ENCODE measurements around the gene ROS1. TPM values are rescaled to one million over a fixed set of nuclear protein-coding genes. Genes with fewer than 3 reads are reported as not detected.

The ROS1 gene
- total and polyA plus RNA-seq, 4 experiments from 2014 or later: not detected

DNA sequence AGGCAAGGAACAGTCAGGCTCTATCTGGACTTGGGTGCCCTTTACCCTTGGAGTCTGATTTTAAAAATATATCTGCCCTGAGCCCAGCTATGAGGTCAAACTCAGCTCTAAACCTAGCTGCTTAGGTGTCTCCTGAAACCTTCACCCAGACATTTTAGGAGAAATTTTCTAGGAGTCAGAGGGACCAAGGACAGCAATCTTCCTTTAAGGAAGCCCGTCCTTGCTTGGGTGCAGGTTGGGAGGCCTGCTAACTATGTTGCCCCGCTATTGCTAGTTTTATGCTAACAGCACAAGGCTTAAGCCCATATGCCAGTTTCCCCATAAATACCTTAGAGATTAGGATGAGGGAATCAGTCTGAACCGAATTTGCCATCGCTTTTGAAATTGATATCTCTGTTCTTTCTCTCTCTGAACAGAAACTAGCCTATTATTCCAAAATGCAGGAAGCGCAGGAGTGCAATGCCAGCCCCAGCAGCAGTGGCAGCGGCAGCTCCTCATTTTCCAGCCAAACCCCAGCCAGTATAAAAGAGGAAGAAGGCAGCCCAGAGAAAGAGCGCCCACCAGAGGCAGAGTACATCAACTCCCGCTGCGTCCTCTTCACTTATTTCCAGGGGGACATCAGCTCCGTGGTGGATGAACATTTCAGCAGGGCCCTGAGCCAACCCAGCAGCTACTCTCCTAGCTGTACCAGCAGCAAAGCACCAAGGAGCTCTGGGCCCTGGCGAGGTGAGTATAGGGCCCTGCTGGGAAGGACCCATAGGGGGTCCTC is 157.8 kb downstream of the ROS1 start:
- intact Hi-C loops (cut with micrococcal nuclease): no loop called here
- Mint-ChIP-seq H3K27me3 (peaks cover 55 to 58% of the 10 kb centered on the region in 2 donors), H3K4me3 (no peak overlapping the region), H3K27ac (no peak overlapping the region), H3K36me3 (peaks cover 0 to under 1% of the 10 kb centered on the region in 2 donors), H3K9me3 (peaks cover 0 to 5% (median 0%) of the 10 kb centered on the region in 8 donors), H3K4me1 (peaks cover 7 to 26% (median 21%) of the 10 kb centered on the region in 4 donors)
- H3K36me3 ChIP-seq (ENCODE audit: insufficient read depth, low read length): no peaks in the 10 kb centered on the region
- peaks cover 17% of the 10 kb centered on the region for H3K4me1 ChIP-seq (ENCODE audit: insufficient read depth, low read length)
- no peak for DNase-seq
- no peak overlapping the region for H3K4me3 ChIP-seq (ENCODE audit: low read length in 2 of 2)
- POLR2A ChIA-PET (ENCODE audit: partially characterized antibody): no interaction called here
- no peaks in the 10 kb centered on the region for H3K9me3 ChIP-seq (ENCODE audit: control insufficient read depth in 1 of 2, low read length in 2 of 2)
- CTCF ChIA-PET (ENCODE audit: partially characterized antibody): no interaction called here
- H3K27me3 ChIP-seq (ENCODE audit: insufficient read depth, low read length): peaks cover 42% of the 10 kb centered on the region
- no peak overlapping the region for H3K27ac ChIP-seq (ENCODE audit: low read depth, low read length)

DNA sequence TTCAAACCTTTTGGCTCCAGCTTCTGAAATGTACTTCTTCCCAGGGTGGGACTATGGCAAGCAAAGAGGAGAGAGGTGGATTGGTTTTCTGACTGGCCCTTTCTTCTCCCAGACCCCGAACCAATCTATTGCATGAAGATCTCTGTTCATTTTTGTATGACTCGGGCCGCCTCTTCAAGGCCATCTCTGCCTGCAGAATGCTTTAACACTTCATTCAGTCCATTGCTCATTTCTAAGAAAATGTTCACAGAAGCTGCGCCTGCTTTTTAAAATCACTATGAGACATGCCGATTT is 158.7 kb downstream of the ROS1 start:
- Histone ChIP-seq H3K4me1 (ENCODE audit: insufficient read depth, low read length) (peaks cover 17% of the 10 kb centered on the region), H3K9me3 (ENCODE audit: control insufficient read depth in 1 of 2, low read length in 2 of 2) (no peaks in the 10 kb centered on the region), H3K27ac (ENCODE audit: low read depth, low read length) (no peak overlapping the region), H3K4me3 (ENCODE audit: low read length in 2 of 2) (no peak overlapping the region), H3K27me3 (ENCODE audit: insufficient read depth, low read length) (peaks cover 37% of the 10 kb centered on the region), H3K36me3 (ENCODE audit: insufficient read depth, low read length) (no peaks in the 10 kb centered on the region)
- Mint-ChIP-seq H3K4me3 (peak overlapping the region in 3 of 8 donors; percentile 11 to 62 (median 28)), H3K4me1 (peaks cover 7 to 26% (median 20%) of the 10 kb centered on the region in 4 donors), H3K9me3 (peaks cover 0 to 4% (median 0%) of the 10 kb centered on the region in 8 donors), H3K27ac (no peak overlapping the region), H3K27me3 (peaks cover 53 to 54% of the 10 kb centered on the region in 2 donors), H3K36me3 (peaks cover 0 to 4% of the 10 kb centered on the region in 2 donors)
- ChIA-PET CTCF (ENCODE audit: partially characterized antibody) (no interaction called here), POLR2A (ENCODE audit: partially characterized antibody) (no interaction called here)
- DNase-seq: no peak
- intact Hi-C loops (cut with micrococcal nuclease): no loop called here

GRCh38 chr6:117266257-117267053 is 159.3 kb downstream of the ROS1 start:
- Mint-ChIP-seq H3K4me1 (peaks cover 7 to 26% (median 20%) of the 10 kb centered on the region in 4 donors), H3K4me3 (peak overlapping the region in 3 of 8 donors; percentile 28 to 62 (median 56)), H3K27me3 (peaks cover 52 to 57% of the 10 kb centered on the region in 2 donors), H3K27ac (no peak overlapping the region), H3K36me3 (peaks cover 0 to 4% of the 10 kb centered on the region in 2 donors), H3K9me3 (peaks cover 0 to 4% (median 0%) of the 10 kb centered on the region in 8 donors)
- peaks cover 17% of the 10 kb centered on the region for H3K4me1 ChIP-seq (ENCODE audit: insufficient read depth, low read length)
- H3K4me3 ChIP-seq (ENCODE audit: low read length in 2 of 2): no peak overlapping the region
- intact Hi-C loops (cut with micrococcal nuclease): no loop called here
- POLR2A ChIA-PET (ENCODE audit: partially characterized antibody): no interaction called here
- CTCF ChIA-PET (ENCODE audit: partially characterized antibody): no interaction called here
- H3K27me3 ChIP-seq (ENCODE audit: insufficient read depth, low read length): peaks cover 37% of the 10 kb centered on the region
- no peaks in the 10 kb centered on the region for H3K36me3 ChIP-seq (ENCODE audit: insufficient read depth, low read length)
- no peak overlapping the region for H3K27ac ChIP-seq (ENCODE audit: low read depth, low read length)
- no peaks in the 10 kb centered on the region for H3K9me3 ChIP-seq (ENCODE audit: control insufficient read depth in 1 of 2, low read length in 2 of 2)
- DNase-seq: no peak

GRCh38 chr6:117265410-117266256 is 160.1 kb downstream of the ROS1 start, which contains the start of gene VGLL2:
VGLL2 (plus strand) TSS chr6:117265558; CDS start chr6:117265764, 206 bp downstream.
- Mint-ChIP-seq H3K4me1 (peaks cover 7 to 26% (median 20%) of the 10 kb centered on the region in 4 donors), H3K4me3 (peak within 1 kb of the TSS; percentile 44 to 85 (median 66)), H3K36me3 (peaks cover 0 to 4% of the 10 kb centered on the region in 2 donors), H3K27ac (no peak within 1 kb of the TSS), H3K27me3 (peaks cover 52 to 61% of the 10 kb centered on the region in 2 donors), H3K9me3 (peaks cover 0 to 4% (median 0%) of the 10 kb centered on the region in 8 donors)
- ChIA-PET CTCF (ENCODE audit: partially characterized antibody) (no interaction called here), POLR2A (ENCODE audit: partially characterized antibody) (no interaction called here)
- Histone ChIP-seq H3K27ac (ENCODE audit: low read depth, low read length) (no peak within 1 kb of the TSS), H3K4me1 (ENCODE audit: insufficient read depth, low read length) (peaks cover 17% of the 10 kb centered on the region), H3K4me3 (ENCODE audit: low read length in 2 of 2) (no peak within 1 kb of the TSS), H3K9me3 (ENCODE audit: control insufficient read depth in 1 of 2, low read length in 2 of 2) (no peaks in the 10 kb centered on the region), H3K36me3 (ENCODE audit: insufficient read depth, low read length) (no peaks in the 10 kb centered on the region), H3K27me3 (ENCODE audit: insufficient read depth, low read length) (peaks cover 37% of the 10 kb centered on the region)
- DNase-seq: no peak
- intact Hi-C loops (cut with micrococcal nuclease): no loop called here

GRCh38 chr6:117264692-117265409 is 160.9 kb downstream of the ROS1 start:
- CTCF ChIA-PET (ENCODE audit: partially characterized antibody): no interaction called here
- H3K4me1 Mint-ChIP-seq: peaks cover 7 to 24% (median 18%) of the 10 kb centered on the region in 4 donors
- intact Hi-C loops (cut with micrococcal nuclease): no loop called here
- Histone ChIP-seq H3K27me3 (ENCODE audit: insufficient read depth, low read length) (peaks cover 35% of the 10 kb centered on the region), H3K4me3 (ENCODE audit: low read length in 2 of 2) (no peak overlapping the region), H3K4me1 (ENCODE audit: insufficient read depth, low read length) (peaks cover 17% of the 10 kb centered on the region), H3K9me3 (ENCODE audit: control insufficient read depth in 1 of 2, low read length in 2 of 2) (no peaks in the 10 kb centered on the region), H3K27ac (ENCODE audit: low read depth, low read length) (no peak overlapping the region), H3K36me3 (ENCODE audit: insufficient read depth, low read length) (no peaks in the 10 kb centered on the region)
- peak overlapping the region; percentile 44 to 85 (median 66) for H3K4me3 Mint-ChIP-seq
- H3K9me3 Mint-ChIP-seq: peaks cover 0 to 4% (median 0%) of the 10 kb centered on the region in 8 donors
- H3K27ac Mint-ChIP-seq: no peak overlapping the region
- peaks cover 51 to 60% of the 10 kb centered on the region in 2 donors for H3K27me3 Mint-ChIP-seq
- H3K36me3 Mint-ChIP-seq: peaks cover 0 to 4% of the 10 kb centered on the region in 2 donors
- POLR2A ChIA-PET (ENCODE audit: partially characterized antibody): no interaction called here
- no peak for DNase-seq

GRCh38 chr6:117264369-117264691 is 161.4 kb downstream of the ROS1 start:
- H3K4me3 ChIP-seq (ENCODE audit: low read length in 2 of 2): no peak overlapping the region
- ChIA-PET CTCF (ENCODE audit: partially characterized antibody) (no interaction called here), POLR2A (ENCODE audit: partially characterized antibody) (no interaction called here)
- H3K27ac ChIP-seq (ENCODE audit: low read depth, low read length): no peak overlapping the region
- peaks cover 17% of the 10 kb centered on the region for H3K4me1 ChIP-seq (ENCODE audit: insufficient read depth, low read length)
- no peaks in the 10 kb centered on the region for H3K36me3 ChIP-seq (ENCODE audit: insufficient read depth, low read length)
- H3K36me3 Mint-ChIP-seq: peaks cover 0 to 4% of the 10 kb centered on the region in 2 donors
- H3K9me3 Mint-ChIP-seq: peaks cover 0 to 4% (median 0%) of the 10 kb centered on the region in 8 donors
- H3K27me3 Mint-ChIP-seq: peaks cover 50 to 55% of the 10 kb centered on the region in 2 donors
- H3K9me3 ChIP-seq (ENCODE audit: control insufficient read depth in 1 of 2, low read length in 2 of 2): no peaks in the 10 kb centered on the region
- H3K27ac Mint-ChIP-seq: peak overlapping the region in 1 of 7 donors; percentile 57
- intact Hi-C loops (cut with micrococcal nuclease): no loop called here
- no peak for DNase-seq
- peaks cover 30% of the 10 kb centered on the region for H3K27me3 ChIP-seq (ENCODE audit: insufficient read depth, low read length)
- H3K4me1 Mint-ChIP-seq: peaks cover 5 to 21% (median 16%) of the 10 kb centered on the region in 4 donors
- peak overlapping the region in 7 of 8 donors; percentile 44 to 85 (median 74) for H3K4me3 Mint-ChIP-seq
